ENCODE data around the gene C1QA. TPM values are rescaled to one million over a fixed set of nuclear protein-coding genes. Genes with fewer than 3 reads are reported as not detected.
A peak's percentile ranks its signal among the peaks of the same experiment; 100 is the strongest.

The C1QA gene
- total and polyA plus RNA-seq, 12 donors, result 16.4 to 386 (median 34.6) TPM

- Histone ChIP-seq H3K4me3 (no peak overlapping the region), H3K27me3 (peaks cover 0 to 36% (median 21%) of the 10 kb centered on the region in 7 donors), H3K36me3 (peaks cover 0 to 5% (median 0%) of the 10 kb centered on the region in 9 donors), H3K4me1 (peaks cover 0 to 13% (median 3%) of the 10 kb centered on the region in 9 donors), H3K27ac (no peak overlapping the region), H3K9me3 (no peaks in the 10 kb centered on the region)
- DNase-seq (no peak), ATAC-seq (no peak)
- no peak for TF ChIP-seq CTCF (IDR thresholded peaks at IDR 0.05)
- WGBS, 2 donors, result 53 to 60% methylated on average over 8 of the region's 8 CpGs
- intact Hi-C loops (cut with DNase I), result loop anchor here in 6 of 10 donors (5.0 to 10.0 kb wide), 6 partner anchors 106 to 536 kb away; no protein-coding TSS in a partner anchor
These were observed 4.8 kb downstream of the C1QA start for GRCh38 chr1:22641247-22641646.

- DNase-seq (peak; percentile 81 to 88), ATAC-seq (peak; percentile 78 to 90 (median 88))
- Histone ChIP-seq H3K4me1 (peaks cover 0 to 13% (median 3%) of the 10 kb centered on the region in 9 donors), H3K27ac (peak overlapping the region in 1 of 10 donors; percentile 56), H3K9me3 (no peaks in the 10 kb centered on the region), H3K4me3 (no peak overlapping the region), H3K36me3 (peaks cover 0 to 6% (median 0%) of the 10 kb centered on the region in 9 donors), H3K27me3 (peaks cover 0 to 28% (median 21%) of the 10 kb centered on the region in 7 donors)
- WGBS, 2 donors, result 10 to 11% methylated on average over 18 of the region's 18 CpGs
- intact Hi-C loops (cut with DNase I), result loop anchor here (1.0 to 10.0 kb wide), 8 partner anchors 107 to 537 kb away; no protein-coding TSS in a partner anchor
- TF ChIP-seq CTCF (IDR thresholded peaks at IDR 0.05), result peak; percentile 84 to 97 (median 93)
These were observed 5.6 kb downstream of the C1QA start for GRCh38 chr1:22641906-22642636.

GRCh38 chr1:22643381-22643780 lies 7.0 kb downstream of the C1QA start, which contains the start of gene C1QC:
C1QC (plus strand) TSS chr1:22643633; CDS start chr1:22644024, 391 bp downstream.
- Histone ChIP-seq H3K27me3 (peaks cover 0 to 26% (median 13%) of the 10 kb centered on the region in 7 donors), H3K4me3 (peak within 1 kb of the TSS in 8 of 10 donors; percentile 5 to 55 (median 30)), H3K27ac (peak within 1 kb of the TSS in 5 of 10 donors; percentile 25 to 86 (median 37)), H3K4me1 (peaks cover 0 to 13% (median 3%) of the 10 kb centered on the region in 9 donors), H3K36me3 (peaks cover 0 to 11% (median 0%) of the 10 kb centered on the region in 9 donors), H3K9me3 (no peaks in the 10 kb centered on the region)
- TF ChIP-seq CTCF (IDR thresholded peaks at IDR 0.05), result no peak
- peak; percentile 35 to 58 (median 52) for ATAC-seq
- peak; percentile 33 to 42 for DNase-seq
- WGBS, 2 donors, result 71 to 81% methylated on average over 8 of the region's 8 CpGs
- intact Hi-C loops (cut with DNase I), result loop anchor here in 7 of 10 donors (2.0 to 10.0 kb wide), 7 partner anchors 109 to 539 kb away; no protein-coding TSS in a partner anchor

GRCh38 chr1:22643928-22644327 lies 7.5 kb downstream of the C1QA start:
- 82 to 84% methylated on average over 10 to 12 of the region's 12 CpGs for whole genome bisulfite sequencing, 2 donors
- no peak for TF ChIP-seq CTCF (IDR thresholded peaks at IDR 0.05)
- ATAC-seq, result peak in 1 of 8 donors; percentile 19
- Histone ChIP-seq H3K27me3 (peaks cover 0 to 21% (median 13%) of the 10 kb centered on the region in 7 donors), H3K4me3 (peak overlapping the region in 8 of 10 donors; percentile 5 to 55 (median 30)), H3K4me1 (peaks cover 0 to 13% (median 3%) of the 10 kb centered on the region in 9 donors), H3K9me3 (no peaks in the 10 kb centered on the region), H3K36me3 (peaks cover 0 to 8% (median 0%) of the 10 kb centered on the region in 9 donors), H3K27ac (peak overlapping the region in 5 of 10 donors; percentile 25 to 86 (median 37))
- DNase-seq, result no peak
- intact Hi-C loops (cut with DNase I), result loop anchor here in 7 of 10 donors (2.0 to 10.0 kb wide), 7 partner anchors 109 to 539 kb away; no protein-coding TSS in a partner anchor

All from heart right ventricle (tissue), 16 donors.